A673 (cell line): ENCODE measurements around the gene MROH2B.

Experiments used
- CTCF ChIP-seq: fragments of 300-800, 200-600 bp; sonication (generic); conservative IDR thresholded peaks from 2 replicates; pipeline ENCODE4 v1.5.1; 2017; ENCODE audit warnings: low read depth, mild to moderate bottlenecking, antibody characterized with exemption, low read length, moderate library complexity, mixed read lengths
- EZH2 ChIP-seq: fragments of 200-600 bp; sonication (generic); IDR thresholded peaks from 2 replicates; pipeline ENCODE4 v1.6.1; 2017; ENCODE audit warnings: borderline replicate concordance, low read depth, mild to moderate bottlenecking, mixed read lengths, antibody characterized with exemption, low read length; ENCODE audit not compliant: poor library complexity, severe bottlenecking

GRCh38 chr5:41057231-41057630 is 13.9 kb downstream of the MROH2B start:
- TF ChIP-seq CTCF (no peak), EZH2 (no peak)
